T-helper 9 cell (primary cell): Measurements from ENCODE around the gene PLB1.
"Not testable (repeated sequence)": the region's sequence is repeated elsewhere in the genome, so short reads cannot be mapped to it uniquely, and the experiment has no call there.

Experiments
- DNase-seq: peaks from one replicate; pipeline ENCODE4 v3.0.0-alpha.2; 2020

Gene PLB1

DNA sequence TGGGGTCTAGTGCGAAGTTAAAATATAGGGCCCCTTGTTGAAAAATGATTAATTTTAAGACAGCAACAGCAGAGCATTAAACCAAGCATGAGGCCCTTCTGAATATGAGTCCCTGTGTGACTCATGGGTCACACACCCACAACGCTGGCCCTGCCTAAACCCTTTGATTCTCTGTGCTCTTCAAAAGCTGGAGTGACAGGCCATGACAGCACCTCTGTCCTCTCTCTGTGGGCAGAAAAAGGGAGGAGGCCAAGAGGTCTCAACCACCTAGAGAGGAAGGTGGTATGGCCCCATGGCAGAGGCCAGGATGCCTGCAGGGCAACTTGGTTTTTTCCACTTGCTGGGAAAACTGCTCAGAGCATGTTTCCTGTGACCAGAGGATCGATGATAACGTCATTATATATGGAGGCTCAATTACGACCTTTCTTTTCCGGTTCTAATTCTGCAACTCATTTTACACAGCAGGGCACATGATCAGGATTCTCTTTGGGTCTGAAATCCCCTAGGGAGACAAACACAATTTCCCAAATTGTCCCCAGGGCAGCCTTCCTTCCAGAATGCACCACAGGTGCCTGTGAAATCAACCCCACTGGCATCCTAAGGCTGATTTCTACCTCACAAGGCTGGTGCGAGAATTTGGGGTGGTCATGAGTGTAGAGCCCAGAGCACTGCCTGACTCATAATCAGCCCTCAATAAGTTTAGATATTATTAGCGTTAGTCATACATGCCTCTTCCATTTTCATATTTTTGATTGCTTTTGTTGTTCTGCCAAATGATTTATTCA lies 153.8 kb downstream of the PLB1 start:
- DNase-seq = no peak

- no peak for DNase-seq
Observed at GRCh38 chr2:28650266-28650584, 154.4 kb downstream of the PLB1 start.

DNA sequence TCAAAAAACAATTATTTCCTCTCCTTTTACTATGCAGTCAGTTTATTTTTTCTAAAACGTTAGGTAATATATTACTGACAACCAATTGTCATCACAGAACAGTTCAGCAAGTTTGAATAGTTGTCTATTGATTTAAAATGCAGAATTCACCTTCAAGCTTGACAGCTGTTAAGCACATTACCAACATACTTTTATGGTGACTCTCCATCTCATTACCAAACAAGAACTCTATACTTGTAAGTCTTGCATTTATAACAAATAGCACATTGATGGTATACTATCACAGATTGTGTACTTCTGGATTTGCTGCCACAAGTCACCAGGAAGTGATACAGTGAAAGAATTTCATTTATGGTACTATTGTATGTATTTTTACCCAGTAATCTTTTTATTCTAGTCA lies 156.4 kb downstream of the PLB1 start:
- no peak for DNase-seq

- DNase-seq = no peak
Observed at GRCh38 chr2:28653892-28654662, 158.2 kb downstream of the PLB1 start.

GRCh38 chr2:28654663-28655320 lies 158.9 kb downstream of the PLB1 start:
- no peak for DNase-seq

DNA sequence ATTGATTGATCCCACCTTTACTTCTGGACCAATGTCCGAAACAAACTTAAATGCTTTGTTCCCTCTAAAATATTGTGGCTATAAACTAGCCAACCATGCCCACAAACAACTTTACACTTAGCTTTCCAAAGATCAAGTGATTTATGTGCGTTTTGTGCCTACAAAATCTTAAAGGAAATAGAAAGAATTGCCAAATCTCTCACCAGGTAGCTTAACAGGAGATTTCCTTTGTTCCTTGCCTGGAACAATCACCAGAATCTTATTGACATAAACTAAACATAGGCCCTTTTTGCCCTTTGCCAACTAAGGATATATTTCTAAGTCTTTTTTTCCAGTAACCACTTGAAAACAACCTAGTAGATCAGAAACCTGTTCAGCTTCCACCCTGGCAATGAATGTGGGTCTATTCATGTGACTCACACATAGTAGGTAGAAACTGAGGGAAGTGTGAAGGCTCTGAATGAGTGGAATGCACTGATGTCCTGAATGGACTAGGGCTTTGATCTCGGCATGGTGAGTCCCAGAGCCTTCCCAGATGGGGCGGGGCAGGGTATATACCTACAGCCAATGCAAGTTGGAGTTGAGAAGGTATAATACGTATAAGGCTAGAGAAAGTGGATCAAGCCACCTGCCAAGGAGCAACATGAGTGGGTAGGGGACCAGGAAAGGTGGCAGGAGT lies 161.2 kb downstream of the PLB1 start:
- no peak for DNase-seq

DNA sequence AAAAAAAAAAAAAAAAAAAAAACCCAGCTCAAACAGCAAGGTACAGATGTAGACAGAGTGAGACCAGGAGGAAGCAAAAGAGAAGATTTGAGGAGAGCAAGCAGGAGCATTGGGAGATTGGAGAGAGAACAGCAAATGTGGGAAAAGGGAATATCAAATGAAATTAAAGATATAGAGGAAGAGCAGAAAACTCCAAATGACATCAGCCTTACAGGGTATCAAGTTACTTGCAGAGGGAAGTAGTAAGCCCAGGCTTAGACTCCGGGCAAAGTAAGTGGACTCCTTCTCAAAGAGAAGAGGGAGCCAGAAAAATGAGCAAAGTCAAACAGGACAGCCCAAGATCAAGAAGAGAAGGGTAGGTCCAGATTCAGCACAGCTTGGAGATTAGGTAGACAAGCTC lies 162.5 kb downstream of the PLB1 start:
- DNase-seq = no peak

DNA sequence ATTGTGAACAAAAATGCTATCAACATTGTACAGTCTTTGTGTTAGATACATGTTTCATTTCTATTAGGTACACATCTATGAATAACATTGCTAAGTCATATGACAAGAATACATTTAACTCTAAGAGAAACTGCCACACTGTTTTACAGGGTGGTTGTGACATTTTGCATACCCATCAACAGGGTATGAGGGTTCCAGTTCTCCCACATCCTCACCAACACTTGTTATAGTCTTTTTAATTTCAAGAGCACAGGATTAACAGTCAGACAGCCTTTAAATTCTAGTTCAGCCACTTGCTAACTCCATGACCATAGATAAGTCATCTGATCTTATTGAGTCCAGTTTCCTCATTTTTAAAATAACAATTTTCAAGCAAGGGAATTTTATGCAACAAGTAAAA lies 163.3 kb downstream of the PLB1 start:
- DNase-seq = no peak

DNA sequence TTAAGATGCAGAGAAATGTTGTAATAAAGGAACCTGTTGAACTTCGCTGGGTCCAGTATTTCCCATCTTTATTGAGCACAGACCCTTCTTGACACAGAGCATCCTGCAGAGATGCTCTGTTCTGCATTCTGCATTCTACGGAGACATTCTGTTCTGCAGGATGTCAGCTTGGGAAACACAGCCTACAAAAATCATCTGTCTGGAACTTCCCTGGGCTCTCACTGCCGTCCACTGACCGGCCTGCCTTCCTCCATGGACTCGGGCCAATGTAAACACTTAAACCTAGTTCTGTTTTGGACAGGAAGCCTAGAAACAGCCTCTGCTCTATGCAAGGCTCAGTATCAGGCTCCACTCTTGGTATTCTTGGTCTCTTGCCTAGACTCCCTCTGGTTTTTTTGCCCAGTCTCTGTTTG lies 165.7 kb downstream of the PLB1 start:
- no peak for DNase-seq

DNA sequence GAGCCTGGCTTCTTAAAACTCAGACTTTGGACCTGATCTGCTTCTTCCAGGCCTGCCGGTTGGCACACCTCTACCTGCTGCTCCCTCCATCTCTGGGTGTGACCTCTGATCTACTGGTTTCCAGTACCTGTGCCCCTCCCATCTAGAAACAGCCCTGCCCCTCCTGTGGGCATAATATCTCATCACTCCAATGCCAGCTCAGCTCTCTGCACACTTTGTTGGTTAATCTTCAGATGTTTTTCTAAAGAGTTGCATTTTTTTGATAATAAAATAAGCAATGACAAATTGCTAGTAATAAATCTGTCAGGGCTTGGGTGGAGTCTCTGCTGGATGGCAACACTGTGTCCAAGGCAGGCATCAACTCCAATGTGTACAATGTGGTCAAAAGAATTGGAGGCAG lies 166.2 kb downstream of the PLB1 start:
- DNase-seq = no peak

DNA sequence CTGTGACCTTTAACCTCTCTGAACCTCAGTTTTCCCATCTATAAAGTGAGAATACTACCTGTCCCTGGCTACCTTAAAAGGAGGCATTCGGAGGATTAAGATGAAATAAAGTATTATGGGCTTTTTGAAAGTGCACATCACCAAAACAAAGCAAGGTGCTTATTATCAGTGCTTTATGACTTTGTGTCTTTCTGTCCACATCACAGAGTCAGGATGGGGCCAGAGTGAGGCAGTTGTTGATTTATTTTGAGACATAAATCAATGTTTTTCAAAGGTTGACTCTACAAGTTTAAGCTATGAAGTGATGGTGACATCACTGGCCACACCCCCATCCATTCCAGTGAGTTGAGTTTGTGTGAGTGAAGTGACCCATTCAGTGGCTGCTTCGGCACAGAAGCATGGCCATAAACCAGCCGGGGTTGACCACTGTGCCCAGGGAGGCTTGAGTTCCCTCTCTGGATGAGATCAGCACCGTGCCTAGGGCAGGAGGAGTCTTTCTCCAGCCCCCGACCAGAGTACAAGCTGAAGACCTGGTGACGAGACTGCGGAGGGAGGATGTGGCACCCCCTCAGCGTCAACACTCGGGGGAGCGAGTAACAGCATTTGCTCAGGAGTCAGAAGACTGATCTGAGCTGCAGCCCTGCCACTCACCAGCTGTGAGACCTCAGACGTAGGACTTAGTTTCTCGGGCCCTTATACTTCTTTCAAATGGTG lies 166.8 kb downstream of the PLB1 start:
- no peak for DNase-seq

- no peak for DNase-seq
Observed at GRCh38 chr2:28663359-28663758, 167.5 kb downstream of the PLB1 start.

DNA sequence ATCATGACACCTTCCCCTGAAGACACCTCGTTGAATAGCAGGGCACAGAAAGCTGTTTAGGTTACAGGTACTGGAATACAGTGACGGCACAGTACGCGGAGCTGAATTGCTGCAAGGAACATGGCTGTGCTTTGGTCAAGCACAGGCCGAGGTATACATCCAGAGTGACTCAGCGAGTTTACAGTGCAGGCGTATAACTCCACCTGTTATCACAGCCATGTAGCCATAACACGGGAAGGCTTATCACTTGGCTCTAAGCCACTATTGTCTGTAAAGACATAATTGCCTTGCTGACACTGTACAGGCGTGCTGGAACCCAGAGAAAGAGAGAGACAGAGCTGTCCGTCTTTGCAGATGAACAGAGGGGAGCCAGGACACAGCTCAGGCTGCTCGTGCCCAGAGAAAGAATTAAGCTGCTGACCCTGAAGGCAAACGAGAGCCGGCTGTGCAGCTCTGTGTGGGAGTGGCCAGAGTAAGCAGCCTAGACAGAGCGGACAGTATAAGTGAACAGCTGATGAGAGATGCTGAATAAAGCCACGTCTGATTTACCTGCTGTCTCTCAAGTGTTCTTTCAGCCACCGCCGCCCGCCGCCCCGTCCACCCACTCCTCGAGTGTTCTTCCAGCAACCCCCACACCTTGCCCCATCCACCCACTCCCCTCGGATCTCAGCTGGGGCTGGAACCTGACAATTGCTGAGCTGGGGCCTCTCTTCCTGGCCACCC lies 168.4 kb downstream of the PLB1 start:
- no peak for DNase-seq

GRCh38 chr2:28665041-28665704 lies 169.3 kb downstream of the PLB1 start:
- DNase-seq = no peak

DNA sequence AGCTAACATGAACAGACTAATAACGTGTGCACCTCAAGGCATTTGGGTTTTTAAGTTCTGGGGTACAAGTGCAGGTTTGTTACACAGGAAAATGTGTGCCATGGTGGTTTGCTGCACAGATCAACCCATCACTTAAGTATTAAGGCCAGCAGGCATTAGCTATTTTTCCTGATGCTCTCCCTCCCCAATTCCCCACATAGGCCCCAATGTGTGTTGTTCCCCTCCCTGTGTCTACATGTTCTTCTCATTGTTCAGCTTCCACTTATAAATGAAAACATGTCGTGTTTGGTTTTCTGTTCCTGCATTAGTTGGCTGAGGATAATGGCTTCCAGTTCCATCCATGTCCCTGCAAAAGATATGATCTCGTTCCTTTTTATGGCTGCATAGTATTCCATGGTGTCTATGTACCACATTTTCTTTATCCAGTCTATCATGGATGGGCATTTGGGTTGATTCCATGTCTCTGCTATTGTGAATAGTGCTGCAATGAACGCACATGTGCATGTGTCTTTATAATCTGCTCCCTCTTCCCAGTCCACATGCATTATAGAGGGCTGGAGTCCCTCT lies 170.0 kb downstream of the PLB1 start:
- not testable (repeated sequence) for DNase-seq

GRCh38 chr2:28666496-28667184 lies 170.8 kb downstream of the PLB1 start:
- no peak for DNase-seq

- DNase-seq = no peak
Observed at GRCh38 chr2:28667261-28667660, 171.4 kb downstream of the PLB1 start.

GRCh38 chr2:28668106-28668814 lies 172.4 kb downstream of the PLB1 start:
- DNase-seq = no peak

GRCh38 chr2:28668880-28669279 lies 173.0 kb downstream of the PLB1 start:
- no peak for DNase-seq

DNA sequence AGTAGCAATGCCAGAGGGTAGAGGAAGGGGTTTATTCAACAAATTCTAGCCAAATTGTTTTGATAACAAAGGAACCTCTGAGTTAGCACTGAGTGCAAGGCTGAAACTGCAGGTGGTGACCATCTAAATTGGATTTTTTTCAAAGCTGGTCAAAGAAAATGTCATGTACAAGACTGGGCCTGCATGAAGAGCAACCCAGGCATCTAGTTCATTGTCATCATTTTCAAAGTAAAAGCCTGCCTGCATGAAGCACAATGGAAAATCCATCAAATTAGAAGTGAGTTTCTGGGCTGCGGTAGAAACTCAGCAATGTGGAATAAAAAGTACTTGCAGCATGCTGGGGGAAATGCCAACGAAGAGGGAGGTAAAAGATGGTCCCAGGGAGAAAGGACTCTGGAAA lies 175.0 kb downstream of the PLB1 start:
- DNase-seq = no peak
